ENCODE measurements around the gene EXOC2.

DNA sequence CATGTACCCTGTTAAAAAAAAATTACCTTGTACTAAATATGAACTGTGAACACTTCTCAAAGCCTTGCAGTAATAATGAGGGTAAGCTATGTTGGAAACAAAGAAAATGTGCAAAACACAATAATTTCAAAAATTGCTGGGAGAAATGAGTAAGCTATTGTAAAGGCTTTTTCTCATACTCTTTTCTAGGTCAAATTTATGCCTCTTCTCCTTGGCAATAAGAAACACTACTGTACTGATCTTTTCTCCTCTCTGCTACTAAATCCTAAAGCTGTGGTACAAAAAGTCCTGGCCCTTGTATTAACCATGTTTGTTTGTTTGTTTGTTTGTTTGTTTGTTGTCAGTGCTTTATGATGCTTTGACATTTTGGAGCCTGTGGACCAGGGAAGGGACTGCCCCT is 18.5 kb downstream of the EXOC2 start:
- TF ChIP-seq CTCF (IDR thresholded peaks at IDR 0.05; ENCODE audit: low read depth, low read length): no peak
- no peak for TF ChIP-seq EZH2phosphoT487 (IDR thresholded peaks at IDR 0.05; ENCODE audit: low read depth)
